Neural cell (in vitro differentiated cells): ENCODE data around the gene DPP10. TPM values are rescaled to one million over a fixed set of nuclear protein-coding genes. Genes with fewer than 3 reads are reported as not detected.

ENCODE experiments used
- H2AFZ ChIP-seq: fragments of 200-600, 300-800 bp; sonication (generic), shearing (Covaris generic); 2 replicates; pipeline ENCODE4 v1.6.0; 2014; ENCODE audit warnings: low read depth, mild to moderate bottlenecking, antibody characterized with exemption, low read length, moderate library complexity
- H3F3A ChIP-seq: fragments of 200-600 bp; shearing (Covaris generic); 2 replicates; pipeline ENCODE4 v1.6.1; 2016; ENCODE audit warnings: mild to moderate bottlenecking, moderate library complexity, mixed read lengths, antibody characterized with exemption, low read length; ENCODE audit not compliant: insufficient read depth, poor library complexity, severe bottlenecking
- H3K27ac ChIP-seq: fragments of 200-600, 300-800 bp; sonication (generic), shearing (Covaris generic); 2 replicates; pipeline ENCODE4 v1.5.1; 2014; ENCODE audit warnings: mild to moderate bottlenecking, low read length, moderate library complexity
- H3K27me3 ChIP-seq: fragments of 300-800, 200-600 bp; sonication (generic), shearing (Covaris generic); 2 replicates; pipeline ENCODE4 v1.6.0; 2014; ENCODE audit warnings: mild to moderate bottlenecking, low read depth, low read length, moderate library complexity; ENCODE audit not compliant: insufficient read depth
- H3K36me3 ChIP-seq: fragments of 300-800, 200-600 bp; sonication (generic), shearing (Covaris generic); 2 replicates; pipeline ENCODE4 v1.5.1; 2014; ENCODE audit warnings: mild to moderate bottlenecking, antibody characterized with exemption, low read length, moderate library complexity; ENCODE audit not compliant: insufficient read depth
- H3K4me2 ChIP-seq: fragments of 300-800, 200-600 bp; sonication (generic), shearing (Covaris generic); 2 replicates; pipeline ENCODE4 v1.6.0; 2014; ENCODE audit warnings: mild to moderate bottlenecking, low read length
- H3K4me3 ChIP-seq: fragments of 300-800, 200-600 bp; sonication (generic), shearing (Covaris generic); 2 replicates; pipeline ENCODE4 v1.5.1; 2014; ENCODE audit warnings: mild to moderate bottlenecking, low read length, moderate library complexity
- H3K79me2 ChIP-seq: fragments of 200-600 bp; shearing (Covaris generic); replicated peaks from 2 replicates; pipeline ENCODE4 v1.6.0; 2014; ENCODE audit warnings: mild to moderate bottlenecking, low read length, moderate library complexity; ENCODE audit not compliant: insufficient read depth
- H3K9ac ChIP-seq: fragments of 300-800, 200-600 bp; sonication (generic), shearing (Covaris generic); 2 replicates; pipeline ENCODE4 v1.6.1; 2016; ENCODE audit warnings: mild to moderate bottlenecking, low read length, mixed read lengths
- H3K9me2 ChIP-seq: fragments of 200-600 bp; shearing (Covaris generic); 2 replicates; pipeline ENCODE4 v1.6.1; 2016; ENCODE audit warnings: mild to moderate bottlenecking, low read length, mixed read lengths; ENCODE audit not compliant: insufficient read depth
- H3K9me3 ChIP-seq: fragments of 200-600, 300-800 bp; sonication (generic), shearing (Covaris generic); 2 replicates; pipeline ENCODE4 v1.6.1; 2016; ENCODE audit warnings: mild to moderate bottlenecking, mixed run types, low read length, moderate library complexity, mixed read lengths
- H4K20me1 ChIP-seq: fragments of 200-600 bp; shearing (Covaris generic); 2 replicates; pipeline ENCODE4 v1.6.1; 2016; ENCODE audit warnings: mild to moderate bottlenecking, mixed run types; ENCODE audit not compliant: insufficient read depth
- CTCF ChIP-seq: fragments of 450-650 bp; IDR thresholded peaks from 2 replicates; pipeline ENCODE4 v1.5.1; 2014; ENCODE audit warnings: antibody characterized with exemption, mild to moderate bottlenecking, moderate library complexity; ENCODE audit not compliant: poor library complexity, severe bottlenecking
- EP300 ChIP-seq: fragments of 450-650 bp; conservative IDR thresholded peaks from 2 replicates; pipeline ENCODE4 v1.6.1; 2014; ENCODE audit warnings: antibody characterized with exemption, mild to moderate bottlenecking, moderate library complexity; ENCODE audit not compliant: poor library complexity, severe bottlenecking
- EZH2 ChIP-seq: fragments of 200-600, 300-800 bp; shearing (Covaris generic), sonication (generic); IDR thresholded peaks from 2 replicates; pipeline ENCODE4 v1.6.1; 2014; ENCODE audit warnings: antibody characterized with exemption, low read length, borderline replicate concordance, mild to moderate bottlenecking; ENCODE audit not compliant: insufficient read depth, poor library complexity, severe bottlenecking
- MXI1 ChIP-seq: fragments of 450-650 bp; conservative IDR thresholded peaks from 2 replicates; pipeline ENCODE4 v1.6.1; 2014; ENCODE audit warnings: antibody characterized with exemption, mild to moderate bottlenecking; ENCODE audit not compliant: poor library complexity, severe bottlenecking
- POLR2AphosphoS5 ChIP-seq: IDR thresholded peaks from 2 replicates; pipeline ENCODE4 v1.6.1; 2012
- RAD21 ChIP-seq: fragments of 450-650 bp; conservative IDR thresholded peaks from 2 replicates; pipeline ENCODE4 v1.6.1; 2014; ENCODE audit warnings: antibody characterized with exemption, mild to moderate bottlenecking, moderate library complexity
- SMC3 ChIP-seq: fragments of 450-650 bp; conservative IDR thresholded peaks from 2 replicates; pipeline ENCODE4 v1.6.1; 2014; ENCODE audit warnings: antibody characterized with exemption, mild to moderate bottlenecking, moderate library complexity; ENCODE audit not compliant: poor library complexity
- TAF1 ChIP-seq: IDR thresholded peaks from 2 replicates; pipeline ENCODE4 v1.6.1; 2012; ENCODE audit warnings: low read depth
- polyA plus RNA-seq: library from polyadenylated mRNA; depleted of rRNA; stranded (reverse); fragments of >200 nt; gene quantifications from 2 replicates; pipeline ENCODE4 v1.2.3, GENCODE V29; 2014
- TF ChIP-seq, protein P1 (sequence below): IDR thresholded peaks from 2 replicates; pipeline ENCODE4 v1.6.1; 2012; ENCODE audit warnings: borderline replicate concordance

DPP10 gene
- polyA plus RNA-seq, 1 donor from 2014 or later = 13.9 TPM

DNA sequence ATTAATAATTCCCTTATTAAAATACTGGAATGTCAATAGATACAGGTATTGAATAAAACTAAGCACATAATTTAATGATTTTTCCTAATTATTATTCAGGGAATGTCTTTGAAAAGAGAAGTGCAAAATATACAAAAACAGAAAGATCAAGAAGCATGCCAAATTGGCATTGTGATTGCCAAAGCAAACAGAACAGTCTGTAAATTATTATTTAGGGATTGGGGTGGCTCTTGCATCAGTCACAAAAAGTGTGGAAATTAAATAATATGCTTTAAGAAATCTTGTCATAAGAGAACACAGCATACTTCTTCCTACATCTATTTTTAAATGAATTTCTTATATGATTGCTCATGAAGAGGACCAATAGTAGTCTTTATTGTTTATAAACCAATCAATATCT lies 1211.9 kb downstream of the DPP10 start:
- Histone ChIP-seq H3K4me3 (no peak overlapping the region), H3F3A (no peaks in the 10 kb centered on the region), H3K36me3 (no peaks in the 10 kb centered on the region), H3K9me3 (no peaks in the 10 kb centered on the region), H3K9ac (no peak overlapping the region), H3K9me2 (no peaks in the 10 kb centered on the region), H4K20me1 (no peaks in the 10 kb centered on the region), H3K79me2 (no peaks in the 10 kb centered on the region), H3K27me3 (no peaks in the 10 kb centered on the region), H2AFZ (no peak overlapping the region), H3K27ac (no peak overlapping the region), H3K4me2 (no peak overlapping the region)
- TF ChIP-seq EP300 = no peak
- TF ChIP-seq MXI1 = no peak
- TF ChIP-seq SMC3 = no peak
- TF ChIP-seq, protein P1, sequence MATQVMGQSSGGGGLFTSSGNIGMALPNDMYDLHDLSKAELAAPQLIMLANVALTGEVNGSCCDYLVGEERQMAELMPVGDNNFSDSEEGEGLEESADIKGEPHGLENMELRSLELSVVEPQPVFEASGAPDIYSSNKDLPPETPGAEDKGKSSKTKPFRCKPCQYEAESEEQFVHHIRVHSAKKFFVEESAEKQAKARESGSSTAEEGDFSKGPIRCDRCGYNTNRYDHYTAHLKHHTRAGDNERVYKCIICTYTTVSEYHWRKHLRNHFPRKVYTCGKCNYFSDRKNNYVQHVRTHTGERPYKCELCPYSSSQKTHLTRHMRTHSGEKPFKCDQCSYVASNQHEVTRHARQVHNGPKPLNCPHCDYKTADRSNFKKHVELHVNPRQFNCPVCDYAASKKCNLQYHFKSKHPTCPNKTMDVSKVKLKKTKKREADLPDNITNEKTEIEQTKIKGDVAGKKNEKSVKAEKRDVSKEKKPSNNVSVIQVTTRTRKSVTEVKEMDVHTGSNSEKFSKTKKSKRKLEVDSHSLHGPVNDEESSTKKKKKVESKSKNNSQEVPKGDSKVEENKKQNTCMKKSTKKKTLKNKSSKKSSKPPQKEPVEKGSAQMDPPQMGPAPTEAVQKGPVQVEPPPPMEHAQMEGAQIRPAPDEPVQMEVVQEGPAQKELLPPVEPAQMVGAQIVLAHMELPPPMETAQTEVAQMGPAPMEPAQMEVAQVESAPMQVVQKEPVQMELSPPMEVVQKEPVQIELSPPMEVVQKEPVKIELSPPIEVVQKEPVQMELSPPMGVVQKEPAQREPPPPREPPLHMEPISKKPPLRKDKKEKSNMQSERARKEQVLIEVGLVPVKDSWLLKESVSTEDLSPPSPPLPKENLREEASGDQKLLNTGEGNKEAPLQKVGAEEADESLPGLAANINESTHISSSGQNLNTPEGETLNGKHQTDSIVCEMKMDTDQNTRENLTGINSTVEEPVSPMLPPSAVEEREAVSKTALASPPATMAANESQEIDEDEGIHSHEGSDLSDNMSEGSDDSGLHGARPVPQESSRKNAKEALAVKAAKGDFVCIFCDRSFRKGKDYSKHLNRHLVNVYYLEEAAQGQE = no peak
- no peak for TF ChIP-seq POLR2AphosphoS5
- no peak for TF ChIP-seq EZH2
- no peak for TF ChIP-seq TAF1
- no peak for TF ChIP-seq CTCF
- TF ChIP-seq RAD21 = no peak

DNA sequence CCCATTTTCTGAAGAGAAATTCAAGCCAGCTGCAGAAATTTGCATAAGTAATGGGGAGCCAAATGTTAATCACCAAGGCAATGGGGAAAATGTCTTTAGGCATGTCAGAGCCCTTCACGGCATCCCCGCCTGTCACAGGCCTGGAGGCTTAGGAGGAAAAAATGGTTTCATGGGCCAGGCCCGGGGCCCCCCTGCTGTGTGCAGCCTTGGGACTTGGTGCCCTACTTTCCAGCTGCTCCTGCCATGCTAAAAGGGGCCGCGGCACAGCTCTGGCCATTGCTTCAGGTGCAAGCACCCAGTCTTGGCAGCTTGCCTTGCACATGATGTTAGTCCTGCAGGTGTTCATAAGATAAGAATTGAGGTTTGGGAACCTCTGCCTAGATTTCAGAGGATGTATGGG lies 1235.7 kb downstream of the DPP10 start:
- H3K9me2 ChIP-seq = no peaks in the 10 kb centered on the region

More for the DNA sequence above, 1235.7 kb downstream of the DPP10 start:
- Histone ChIP-seq H4K20me1 (no peaks in the 10 kb centered on the region), H3K36me3 (no peaks in the 10 kb centered on the region), H3F3A (no peaks in the 10 kb centered on the region), H3K4me2 (no peak overlapping the region), H3K9ac (no peak overlapping the region), H3K4me3 (no peak overlapping the region), H2AFZ (no peak overlapping the region), H3K27ac (no peak overlapping the region), H3K9me3 (peaks cover 3% of the 10 kb centered on the region), H3K79me2 (no peaks in the 10 kb centered on the region), H3K27me3 (no peaks in the 10 kb centered on the region)
- no peak for TF ChIP-seq TAF1
- TF ChIP-seq RAD21 = no peak
- TF ChIP-seq EP300 = no peak
- TF ChIP-seq CTCF = no peak
- no peak for TF ChIP-seq EZH2
- TF ChIP-seq POLR2AphosphoS5 = no peak
- TF ChIP-seq MXI1 = no peak
- TF ChIP-seq, protein P1 = no peak
- no peak for TF ChIP-seq SMC3
